Neural crest cell (in vitro differentiated cells): ENCODE results near the gene LMX1B. TPM values are rescaled to one million over a fixed set of nuclear protein-coding genes. Genes with fewer than 3 reads are reported as not detected.

Experiments
- DNase-seq: peaks from one replicate; pipeline ENCODE4 v3.0.0; 2021; ENCODE audit warnings: low read depth, mixed read lengths, low spot score
- H3K27ac Mint-ChIP-seq: one replicate; pipeline ENCODE4 v1.8.0; 2021; ENCODE audit warnings: mild to moderate bottlenecking, mixed read lengths; ENCODE audit not compliant: unreplicated experiment
- H3K27me3 Mint-ChIP-seq: 2 replicates; pipeline ENCODE4 v1.8.0; 2021; ENCODE audit warnings: low read depth, mild to moderate bottlenecking, mixed read lengths
- H3K36me3 Mint-ChIP-seq: 2 replicates; pipeline ENCODE4 v1.8.0; 2021; ENCODE audit warnings: low read depth, mild to moderate bottlenecking, mixed read lengths
- H3K4me1 Mint-ChIP-seq: 2 replicates; pipeline ENCODE4 v1.8.0; 2021; ENCODE audit warnings: mixed read lengths
- H3K4me3 Mint-ChIP-seq: one replicate; pipeline ENCODE4 v1.8.0; 2021; ENCODE audit warnings: mild to moderate bottlenecking, mixed read lengths
- H3K9me3 Mint-ChIP-seq: 2 replicates; pipeline ENCODE4 v1.8.0; 2021; ENCODE audit warnings: mixed read lengths
- CTCF ChIP-seq: fragments of 200-600 bp; sonication (generic); conservative IDR thresholded peaks from 2 replicates; pipeline ENCODE4 v1.5.0; 2021; ENCODE audit warnings: antibody characterized with exemption, mild to moderate bottlenecking
- total RNA-seq: library from RNA; stranded (reverse); gene quantifications from 2 replicates; pipeline ENCODE4 v1.2.1, GENCODE V29; 2021

The LMX1B gene
- total RNA-seq, 1 donor from 2014 or later, result 10.5 TPM

GRCh38 chr9:126738553-126738952 lies 124.8 kb downstream of the LMX1B start:
- DNase-seq, result no peak
- no peak for TF ChIP-seq CTCF
- peaks cover 55% of the 10 kb centered on the region for H3K27me3 Mint-ChIP-seq

GRCh38 chr9:126743041-126743440 lies 129.3 kb downstream of the LMX1B start:
- no peak for TF ChIP-seq CTCF
- Mint-ChIP-seq H3K36me3 (no peaks in the 10 kb centered on the region), H3K27me3 (peaks cover 70% of the 10 kb centered on the region), H3K9me3 (no peaks in the 10 kb centered on the region), H3K4me1 (no peaks in the 10 kb centered on the region), H3K4me3 (no peak overlapping the region), H3K27ac (no peak overlapping the region)
- no peak for DNase-seq

More at GRCh38 chr9:126738553-126738952, 124.8 kb downstream of the LMX1B start:
- Mint-ChIP-seq H3K9me3 (peaks cover 10% of the 10 kb centered on the region), H3K36me3 (peaks cover 2% of the 10 kb centered on the region), H3K4me3 (no peak overlapping the region), H3K4me1 (no peaks in the 10 kb centered on the region), H3K27ac (no peak overlapping the region)

- no peaks in the 10 kb centered on the region for H3K9me3 Mint-ChIP-seq
- no peak overlapping the region for H3K4me3 Mint-ChIP-seq
- DNase-seq, result no peak
- H3K36me3 Mint-ChIP-seq, result no peaks in the 10 kb centered on the region
- no peak for TF ChIP-seq CTCF
- peaks cover 60% of the 10 kb centered on the region for H3K27me3 Mint-ChIP-seq
- H3K4me1 Mint-ChIP-seq, result no peaks in the 10 kb centered on the region
- H3K27ac Mint-ChIP-seq, result no peak overlapping the region
Measured at GRCh38 chr9:126745574-126746411, 132.1 kb downstream of the LMX1B start.

Other genes starting within 250 kb of the LMX1B start
- 14.5 and 23.0 TPM in 2 replicates for gene ZBTB43, start 191.1 kb downstream of the LMX1B start, total RNA-seq
- gene ZBTB34, start 246.7 kb downstream of the LMX1B start, total RNA-seq, result 16.1 and 16.9 TPM in 2 replicates